ENCODE data around the gene MMP11. TPM values are rescaled to one million over a fixed set of nuclear protein-coding genes. Genes with fewer than 3 reads are reported as not detected.

Gene MMP11
- total and polyA plus RNA-seq, 8 donors: 1.2 to 10.7 (median 9.6) TPM

DNA sequence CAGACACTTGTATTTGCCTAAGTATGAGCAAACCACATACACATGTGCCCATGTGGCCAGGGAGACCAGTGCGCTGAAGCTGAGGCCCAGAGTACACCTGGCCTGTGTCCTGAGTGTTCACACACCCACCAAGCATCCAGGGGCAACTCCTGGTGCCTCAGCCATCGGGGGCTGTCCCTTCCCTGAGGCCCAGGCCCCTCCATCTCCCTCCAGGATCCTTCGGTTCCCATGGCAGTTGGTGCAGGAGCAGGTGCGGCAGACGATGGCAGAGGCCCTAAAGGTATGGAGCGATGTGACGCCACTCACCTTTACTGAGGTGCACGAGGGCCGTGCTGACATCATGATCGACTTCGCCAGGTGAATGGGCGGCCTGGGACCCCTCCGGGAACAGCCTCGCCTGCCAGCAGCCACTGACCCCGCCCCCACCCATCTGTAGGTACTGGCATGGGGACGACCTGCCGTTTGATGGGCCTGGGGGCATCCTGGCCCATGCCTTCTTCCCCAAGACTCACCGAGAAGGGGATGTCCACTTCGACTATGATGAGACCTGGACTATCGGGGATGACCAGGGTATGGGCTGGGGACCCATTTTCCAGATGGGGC, 7.6 kb downstream of the MMP11 start:
- TF ChIP-seq, protein P1, sequence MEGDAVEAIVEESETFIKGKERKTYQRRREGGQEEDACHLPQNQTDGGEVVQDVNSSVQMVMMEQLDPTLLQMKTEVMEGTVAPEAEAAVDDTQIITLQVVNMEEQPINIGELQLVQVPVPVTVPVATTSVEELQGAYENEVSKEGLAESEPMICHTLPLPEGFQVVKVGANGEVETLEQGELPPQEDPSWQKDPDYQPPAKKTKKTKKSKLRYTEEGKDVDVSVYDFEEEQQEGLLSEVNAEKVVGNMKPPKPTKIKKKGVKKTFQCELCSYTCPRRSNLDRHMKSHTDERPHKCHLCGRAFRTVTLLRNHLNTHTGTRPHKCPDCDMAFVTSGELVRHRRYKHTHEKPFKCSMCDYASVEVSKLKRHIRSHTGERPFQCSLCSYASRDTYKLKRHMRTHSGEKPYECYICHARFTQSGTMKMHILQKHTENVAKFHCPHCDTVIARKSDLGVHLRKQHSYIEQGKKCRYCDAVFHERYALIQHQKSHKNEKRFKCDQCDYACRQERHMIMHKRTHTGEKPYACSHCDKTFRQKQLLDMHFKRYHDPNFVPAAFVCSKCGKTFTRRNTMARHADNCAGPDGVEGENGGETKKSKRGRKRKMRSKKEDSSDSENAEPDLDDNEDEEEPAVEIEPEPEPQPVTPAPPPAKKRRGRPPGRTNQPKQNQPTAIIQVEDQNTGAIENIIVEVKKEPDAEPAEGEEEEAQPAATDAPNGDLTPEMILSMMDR (IDR thresholded peaks at IDR 0.05): no peak
- ATAC-seq (no peak), DNase-seq (no peak)
- no peak overlapping the region for H3K27ac ChIP-seq
- no peaks in the 10 kb centered on the region for H3K36me3 ChIP-seq
- no peak overlapping the region for H3K4me3 ChIP-seq
- H3K9me3 ChIP-seq: no peaks in the 10 kb centered on the region
- intact Hi-C loops (cut with DNase I): loop anchor here in 1 of 2 donors (10.0 kb wide), 1 partner anchor 55 kb away; the partner anchor contains the start of gene DERL3
- H3K27me3 ChIP-seq: no peaks in the 10 kb centered on the region
- no peaks in the 10 kb centered on the region for H3K4me1 ChIP-seq

DNA sequence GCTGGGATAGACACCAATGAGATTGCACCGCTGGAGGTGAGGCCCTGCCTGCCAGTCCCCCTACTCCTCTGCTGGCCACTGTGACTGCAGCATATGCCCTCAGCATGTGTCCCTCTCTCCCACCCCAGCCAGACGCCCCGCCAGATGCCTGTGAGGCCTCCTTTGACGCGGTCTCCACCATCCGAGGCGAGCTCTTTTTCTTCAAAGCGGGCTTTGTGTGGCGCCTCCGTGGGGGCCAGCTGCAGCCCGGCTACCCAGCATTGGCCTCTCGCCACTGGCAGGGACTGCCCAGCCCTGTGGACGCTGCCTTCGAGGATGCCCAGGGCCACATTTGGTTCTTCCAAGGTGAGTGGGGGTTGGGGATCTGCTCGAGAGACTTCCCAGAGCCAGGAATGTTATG, 8.4 kb downstream of the MMP11 start:
- ATAC-seq (no peak), DNase-seq (no peak)
- Histone ChIP-seq H3K9me3 (no peaks in the 10 kb centered on the region), H3K4me1 (peaks cover 0 to under 1% of the 10 kb centered on the region in 2 donors), H3K27ac (no peak overlapping the region), H3K36me3 (no peaks in the 10 kb centered on the region), H3K27me3 (no peaks in the 10 kb centered on the region), H3K4me3 (no peak overlapping the region)
- intact Hi-C loops (cut with DNase I): loop anchor here in 1 of 2 donors (10.0 kb wide), 1 partner anchor 54 kb away; the partner anchor contains the start of gene DERL3
- TF ChIP-seq, protein P1 (IDR thresholded peaks at IDR 0.05): no peak

DNA sequence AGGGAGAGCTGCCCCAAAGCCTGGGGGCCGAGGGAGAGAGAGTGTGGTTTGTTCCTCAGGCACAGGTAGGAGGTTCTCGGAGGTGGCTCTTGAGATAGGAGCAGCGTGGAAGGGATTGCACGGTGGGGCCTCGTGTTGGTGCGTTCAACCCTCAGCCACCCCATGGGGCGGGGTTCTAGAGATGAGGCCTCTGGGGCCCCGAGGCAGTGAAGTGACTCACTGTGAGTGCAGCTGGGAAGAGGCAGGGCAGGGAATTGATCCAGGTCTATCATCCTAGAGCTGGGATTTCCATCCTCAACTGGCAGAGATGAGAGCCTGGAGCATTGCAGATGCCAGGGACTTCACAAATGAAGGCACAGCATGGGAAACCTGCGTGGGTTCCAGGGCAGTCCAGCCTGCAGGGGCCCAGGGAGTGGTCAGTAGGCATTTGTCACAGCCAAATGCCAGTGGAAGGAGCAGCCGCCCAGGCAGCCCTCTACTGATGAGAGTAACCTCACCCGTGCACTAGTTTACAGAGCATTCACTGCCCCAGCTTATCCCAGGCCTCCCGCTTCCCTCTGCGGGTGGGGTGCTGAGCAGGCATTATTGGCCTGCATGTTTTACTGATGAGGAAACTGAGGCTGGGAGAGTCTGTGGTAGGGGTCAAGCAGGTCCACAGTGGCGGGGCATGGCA, 9.0 kb downstream of the MMP11 start:
- Histone ChIP-seq H3K4me3 (no peak overlapping the region), H3K36me3 (no peaks in the 10 kb centered on the region), H3K27ac (no peak overlapping the region), H3K9me3 (no peaks in the 10 kb centered on the region), H3K27me3 (no peaks in the 10 kb centered on the region), H3K4me1 (peaks cover 3 to 6% of the 10 kb centered on the region in 2 donors)
- TF ChIP-seq, protein P1 (IDR thresholded peaks at IDR 0.05): no peak
- intact Hi-C loops (cut with DNase I): loop anchor here in 1 of 2 donors (10.0 kb wide), 1 partner anchor 53 kb away; the partner anchor contains the start of gene DERL3
- DNase-seq (no peak), ATAC-seq (no peak)

DNA sequence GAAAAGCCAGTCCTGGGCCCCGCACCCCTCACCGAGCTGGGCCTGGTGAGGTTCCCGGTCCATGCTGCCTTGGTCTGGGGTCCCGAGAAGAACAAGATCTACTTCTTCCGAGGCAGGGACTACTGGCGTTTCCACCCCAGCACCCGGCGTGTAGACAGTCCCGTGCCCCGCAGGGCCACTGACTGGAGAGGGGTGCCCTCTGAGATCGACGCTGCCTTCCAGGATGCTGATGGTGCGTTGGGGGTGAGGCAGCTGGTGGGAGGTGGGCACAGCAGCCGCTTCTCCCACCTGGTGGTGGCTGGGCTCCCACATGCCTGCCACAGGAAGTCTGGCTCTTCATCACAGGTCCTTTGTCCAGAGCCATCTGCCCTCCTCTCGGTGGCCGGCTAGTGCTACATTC, 9.6 kb downstream of the MMP11 start:
- Histone ChIP-seq H3K27me3 (no peaks in the 10 kb centered on the region), H3K4me3 (no peak overlapping the region), H3K27ac (no peak overlapping the region), H3K36me3 (no peaks in the 10 kb centered on the region), H3K9me3 (no peaks in the 10 kb centered on the region), H3K4me1 (peaks cover 3 to 7% of the 10 kb centered on the region in 2 donors)
- intact Hi-C loops (cut with DNase I): loop anchor here in 1 of 2 donors (10.0 kb wide), 1 partner anchor 53 kb away; the partner anchor contains the start of gene DERL3
- DNase-seq (no peak), ATAC-seq (no peak)
- TF ChIP-seq, protein P1 (IDR thresholded peaks at IDR 0.05): no peak

DNA sequence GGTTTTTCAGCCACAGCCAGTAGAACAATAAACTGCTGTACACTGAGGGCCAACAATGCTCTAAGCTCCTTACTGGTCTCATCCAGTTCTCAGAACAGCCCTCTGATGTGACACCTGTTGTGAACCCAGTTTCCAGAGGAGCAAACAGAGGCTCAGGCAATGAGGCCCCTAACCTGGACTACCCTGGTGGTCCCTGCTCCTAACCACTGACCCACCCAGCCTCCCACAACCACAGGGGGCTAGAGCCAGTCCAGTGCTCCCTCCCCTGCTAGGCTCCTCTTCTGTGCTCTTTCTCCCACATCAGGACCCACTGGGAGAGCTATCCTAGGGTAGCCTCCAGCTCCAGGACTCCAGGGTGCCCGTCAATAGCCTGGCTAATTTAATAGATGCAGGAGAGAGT, 10.1 kb downstream of the MMP11 start:
- TF ChIP-seq, protein P1 (IDR thresholded peaks at IDR 0.05): no peak
- H3K4me1 ChIP-seq: peaks cover 3 to 9% of the 10 kb centered on the region in 2 donors
- intact Hi-C loops (cut with DNase I): loop anchor here in 1 of 2 donors (10.0 kb wide), 1 partner anchor 52 kb away; the partner anchor contains the start of gene DERL3

More for the DNA sequence above, 10.1 kb downstream of the MMP11 start:
- ATAC-seq (no peak), DNase-seq (no peak)
- Histone ChIP-seq H3K4me3 (no peak overlapping the region), H3K27me3 (no peaks in the 10 kb centered on the region), H3K36me3 (no peaks in the 10 kb centered on the region), H3K27ac (no peak overlapping the region), H3K9me3 (no peaks in the 10 kb centered on the region)

Data from left lung (tissue), 10 donors.